B cell (primary cell): ENCODE results near the gene HYI. TPM values are rescaled to one million over a fixed set of nuclear protein-coding genes. Genes with fewer than 3 reads are reported as not detected.

ENCODE experiments used
- ATAC-seq: fragments of 200-7000 bp; cut with Tn5 transposase; one replicate; pipeline ENCODE4 v1.10.0; 2021; ENCODE audit warnings: low read depth, mild to moderate bottlenecking, moderate number of reproducible peaks, moderate library complexity
- CTCF ChIA-PET: fragments of 350-600 bp; sonication (Branson Sonifier 250); formaldehyde crosslinking; loops from one replicate; lab custom pipeline; 2021; ENCODE audit warnings: antibody characterized with exemption, inconsistent platforms; lab: Charles Lee
- POLR2A ChIA-PET: fragments of 350-600 bp; sonication (Branson Sonifier 250); formaldehyde crosslinking; loops from one replicate; lab custom pipeline; 2021; ENCODE audit warnings: antibody characterized with exemption; lab: Charles Lee
- DNase-seq: peaks from one replicate; pipeline ENCODE4 v3.0.0; 2013
- H2AFZ ChIP-seq: 2 replicates; pipeline ENCODE4 v1.6.1; 2012; ENCODE audit warnings: mild to moderate bottlenecking, low read depth, low read length; ENCODE audit not compliant: insufficient read depth, poor library complexity, severe bottlenecking
- H3K27ac ChIP-seq, 2 donors: 1 replicate in 1 of 2; 2 replicates in 1 of 2; pipeline ENCODE4 v1.5.1; 2012 to 2013; ENCODE audit warnings: low read length in 2 of 2, mild to moderate bottlenecking in 2 of 2, moderate library complexity in 1 of 2
- H3K27me3 ChIP-seq, 4 experiments: fragments of 200-600 bp in 1 of 4; sonication (generic) in 1 of 4; replicated peaks in 1 of 4; 1 replicate in 2 of 4; 2 replicates in 2 of 4; pipeline versions ENCODE4 v1.6.1 to v1.7.0; 2013 to 2016; ENCODE audit warnings: low read length in 3 of 4, mild to moderate bottlenecking in 2 of 4, mixed read lengths in 1 of 4, moderate library complexity in 1 of 4; ENCODE audit not compliant: insufficient read depth in 4 of 4, control insufficient read depth in 3 of 4; ENCODE audit errors: control extremely low read depth in 1 of 4
- H3K36me3 ChIP-seq, 2 experiments: replicated peaks in 1 of 2; 1 replicate in 1 of 2; 2 replicates in 1 of 2; pipeline versions ENCODE4 v1.6.1 to v1.7.1; 2013; ENCODE audit warnings: low read length in 1 of 2; ENCODE audit not compliant: insufficient read depth in 2 of 2, control insufficient read depth in 1 of 2; ENCODE audit errors: control extremely low read depth in 1 of 2, extremely low read depth in 1 of 2
- H3K4me1 ChIP-seq, 2 donors: fragments of 200-600 bp in 1 of 2; sonication (generic) in 1 of 2; 1 replicate in 1 of 2; 2 replicates in 1 of 2; pipeline versions ENCODE4 v1.5.1 to v1.6.1; 2013 to 2017; ENCODE audit warnings: low read length in 2 of 2; ENCODE audit not compliant: control insufficient read depth in 2 of 2, insufficient read depth in 2 of 2
- H3K4me2 ChIP-seq: replicated peaks from 2 replicates; pipeline ENCODE3; 2012; ENCODE audit warnings: mild to moderate bottlenecking, low read depth, low read length; ENCODE audit not compliant: poor library complexity, severe bottlenecking
- H3K4me3 ChIP-seq, 5 experiments: fragments of 200-600 bp in 1 of 5; sonication (generic) in 1 of 5; 1 replicate in 3 of 5; 2 replicates in 2 of 5; pipeline versions ENCODE4 v1.5.1 to v1.7.0; 2011 to 2016; ENCODE audit warnings: low read length in 4 of 5, mild to moderate bottlenecking in 4 of 5, low read depth in 2 of 5, control low read depth in 1 of 5, moderate library complexity in 1 of 5; ENCODE audit not compliant: insufficient read depth in 1 of 5; ENCODE audit errors: control extremely low read depth in 1 of 5, extremely low read depth in 1 of 5
- H3K79me2 ChIP-seq: fragments of 200-600 bp; sonication (generic); one replicate; pipeline ENCODE4 v1.6.0; 2016; ENCODE audit warnings: low read length; ENCODE audit not compliant: control insufficient read depth, insufficient read depth
- H3K9ac ChIP-seq: fragments of 200-600 bp; sonication (generic); 2 replicates; pipeline ENCODE4 v1.6.1; 2017; ENCODE audit warnings: mild to moderate bottlenecking, low read length, moderate library complexity
- H3K9me3 ChIP-seq, 3 donors: one replicate each; pipeline versions ENCODE4 v1.6.1 to v1.7.1; 2013; ENCODE audit warnings: low read length in 2 of 3; ENCODE audit not compliant: control insufficient read depth in 2 of 3, insufficient read depth in 1 of 3; ENCODE audit errors: control extremely low read depth in 1 of 3
- H4K20me1 ChIP-seq: 2 replicates; pipeline ENCODE4 v1.6.0; 2012; ENCODE audit warnings: mild to moderate bottlenecking, low read length; ENCODE audit not compliant: insufficient read depth, control insufficient read depth, poor library complexity, severe bottlenecking
- H3K27ac Mint-ChIP-seq: one replicate; pipeline ENCODE4 v1.8.0; 2021; ENCODE audit warnings: mixed read lengths
- H3K27me3 Mint-ChIP-seq: one replicate; pipeline ENCODE4 v1.8.0; 2021; ENCODE audit warnings: mixed read lengths
- H3K4me1 Mint-ChIP-seq: one replicate; pipeline ENCODE4 v1.8.0; 2021; ENCODE audit warnings: mixed read lengths
- H3K4me3 Mint-ChIP-seq: one replicate; pipeline ENCODE4 v1.8.0; 2021; ENCODE audit warnings: mixed read lengths
- H3K9me3 Mint-ChIP-seq: one replicate; pipeline ENCODE4 v1.8.0; 2022; ENCODE audit warnings: mixed read lengths; ENCODE audit not compliant: insufficient read depth
- EZH2 ChIP-seq: IDR thresholded peaks from 2 replicates; pipeline ENCODE4 v1.6.1; 2012; ENCODE audit warnings: borderline replicate concordance, low read depth, mild to moderate bottlenecking, moderate library complexity, low read length; ENCODE audit not compliant: insufficient read depth, poor library complexity, severe bottlenecking
- WGBS: methylation state at CpG from one replicate; pipeline ENCODE4 v1.1.5; 2013; ENCODE audit warnings: missing lambda C conversion rate; ENCODE audit not compliant: insufficient coverage; 5-methylcytosine and 5-hydroxymethylcytosine counted together
- intact Hi-C: fragments of 100-400 bp; cut with micrococcal nuclease; formaldehyde crosslinking; loops from one replicate; pipeline ENCODE4 v1.10.0; 2022
- polyA plus RNA-seq: library from polyadenylated mRNA; depleted of rRNA; stranded (reverse); fragments of >200 nt; gene quantifications from 2 replicates; pipeline ENCODE4 v1.2.3, GENCODE V29; 2012
- total RNA-seq, 2 donors: library from RNA; stranded (reverse); fragments of 120-200 nt in 1 of 2; gene quantifications; 1 replicate in 1 of 2; 2 replicates in 1 of 2; pipeline versions ENCODE4 v1.2.3 to v1.2.4, GENCODE V29; 2013 to 2022
- TF ChIP-seq, protein P1 (sequence below): fragments of 200-600 bp; IDR thresholded peaks from one replicate; pipeline ENCODE4 v1.8.0; 2022; ENCODE audit warnings: antibody characterized with exemption, mild to moderate bottlenecking

Gene HYI
- total and polyA plus RNA-seq, 2 donors (not counting 1 experiment from before 2014, with no cell fraction given), result 21.0 to 26.5 TPM

DNA sequence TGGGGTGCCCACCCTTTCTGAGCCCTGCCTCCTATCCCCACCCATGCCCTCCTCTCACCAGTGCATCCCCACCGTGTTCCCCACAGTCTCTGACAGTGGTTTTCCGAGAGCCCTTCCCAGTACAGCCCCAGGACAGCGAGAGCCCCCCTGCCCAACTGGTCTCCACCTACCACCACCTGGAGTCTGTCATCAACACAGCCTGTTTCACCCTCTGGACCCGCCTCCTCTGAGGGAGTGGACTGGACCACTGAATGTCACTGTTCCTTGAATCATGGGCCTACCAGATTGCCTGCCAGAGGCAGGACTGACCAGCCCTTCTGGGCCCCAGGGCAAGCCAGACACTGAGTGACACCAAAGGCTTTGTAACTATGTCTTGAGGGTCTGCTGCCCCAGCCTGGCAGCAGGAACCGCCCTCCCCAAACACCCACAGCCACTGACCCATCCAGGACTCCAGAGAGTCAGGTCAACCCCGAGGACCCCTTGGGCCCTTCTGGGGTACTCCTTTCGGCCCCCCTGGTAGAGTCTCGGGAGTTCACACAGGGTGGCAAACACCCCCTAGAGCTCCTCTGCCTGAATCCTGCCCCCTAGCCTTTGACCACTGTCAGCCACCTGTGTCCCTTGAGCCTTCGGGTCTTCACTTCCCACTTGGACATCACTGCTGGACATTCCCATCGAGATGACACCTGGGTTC is 3.3 kb downstream of the HYI start:
- Histone ChIP-seq H3K4me2 (no peak overlapping the region), H3K9ac (no peak overlapping the region), H3K9me3 (no peaks in the 10 kb centered on the region), H3K27ac (no peak overlapping the region), H2AFZ (no peak overlapping the region), H3K36me3 (peaks cover 0 to 52% of the 10 kb centered on the region in 2 experiments), H3K4me1 (peaks cover 8 to 9% of the 10 kb centered on the region in 2 donors), H3K4me3 (no peak overlapping the region), H3K79me2 (no peaks in the 10 kb centered on the region), H3K27me3 (peaks cover 0 to 9% (median 4%) of the 10 kb centered on the region in 4 experiments), H4K20me1 (no peaks in the 10 kb centered on the region)
- DNase-seq (no peak), ATAC-seq (no peak)
- Mint-ChIP-seq H3K27me3 (peaks cover 3% of the 10 kb centered on the region), H3K4me1 (peaks cover 18% of the 10 kb centered on the region), H3K27ac (peak overlapping the region; percentile 5), H3K9me3 (no peaks in the 10 kb centered on the region), H3K4me3 (no peak overlapping the region)
- 95% methylated on average over 9 of the region's 10 CpGs for WGBS
- intact Hi-C loops, result no loop called here
- TF ChIP-seq, protein P1, sequence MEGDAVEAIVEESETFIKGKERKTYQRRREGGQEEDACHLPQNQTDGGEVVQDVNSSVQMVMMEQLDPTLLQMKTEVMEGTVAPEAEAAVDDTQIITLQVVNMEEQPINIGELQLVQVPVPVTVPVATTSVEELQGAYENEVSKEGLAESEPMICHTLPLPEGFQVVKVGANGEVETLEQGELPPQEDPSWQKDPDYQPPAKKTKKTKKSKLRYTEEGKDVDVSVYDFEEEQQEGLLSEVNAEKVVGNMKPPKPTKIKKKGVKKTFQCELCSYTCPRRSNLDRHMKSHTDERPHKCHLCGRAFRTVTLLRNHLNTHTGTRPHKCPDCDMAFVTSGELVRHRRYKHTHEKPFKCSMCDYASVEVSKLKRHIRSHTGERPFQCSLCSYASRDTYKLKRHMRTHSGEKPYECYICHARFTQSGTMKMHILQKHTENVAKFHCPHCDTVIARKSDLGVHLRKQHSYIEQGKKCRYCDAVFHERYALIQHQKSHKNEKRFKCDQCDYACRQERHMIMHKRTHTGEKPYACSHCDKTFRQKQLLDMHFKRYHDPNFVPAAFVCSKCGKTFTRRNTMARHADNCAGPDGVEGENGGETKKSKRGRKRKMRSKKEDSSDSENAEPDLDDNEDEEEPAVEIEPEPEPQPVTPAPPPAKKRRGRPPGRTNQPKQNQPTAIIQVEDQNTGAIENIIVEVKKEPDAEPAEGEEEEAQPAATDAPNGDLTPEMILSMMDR, result no peak
- no peak for TF ChIP-seq EZH2
- ChIA-PET CTCF (interaction anchor here (0.6 kb wide), 1 partner anchor 1088 kb away, joined by 3 read pairs; no protein-coding TSS in a partner anchor), POLR2A (no interaction called here)

DNA sequence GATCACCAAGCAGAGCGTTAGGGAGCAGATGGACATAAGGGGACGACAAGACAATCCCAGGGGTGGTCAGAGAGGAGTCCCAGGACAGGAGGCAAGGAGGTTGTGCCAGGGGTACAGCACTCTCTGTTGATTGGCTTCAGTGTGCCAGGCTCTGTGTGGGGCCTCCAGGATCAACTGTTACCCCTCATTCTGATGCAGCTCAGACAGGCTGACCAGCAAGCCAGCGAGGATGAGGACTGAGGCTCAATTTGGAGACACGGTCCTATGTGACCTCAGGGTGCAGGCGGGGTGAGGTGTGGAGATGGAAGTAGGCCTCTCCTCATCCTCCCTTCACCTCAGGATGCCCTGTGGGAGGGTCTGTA is 4.0 kb downstream of the HYI start:
- WGBS, result 94% methylated on average over 2 of the region's 5 CpGs
- H3K9ac ChIP-seq, result no peak overlapping the region
- H2AFZ ChIP-seq, result no peak overlapping the region
- H3K27ac ChIP-seq, result no peak overlapping the region
- CTCF ChIA-PET, result interaction anchor here (0.6 to 0.9 kb wide), 2 partner anchors 195 to 1089 kb away, joined by 3 to 8 read pairs; no protein-coding TSS in a partner anchor
- H3K79me2 ChIP-seq, result no peaks in the 10 kb centered on the region
- Mint-ChIP-seq H3K4me3 (no peak overlapping the region), H3K9me3 (no peaks in the 10 kb centered on the region), H3K4me1 (peaks cover 17% of the 10 kb centered on the region), H3K27ac (no peak overlapping the region), H3K27me3 (peaks cover 2% of the 10 kb centered on the region)
- POLR2A ChIA-PET, result no interaction called here
- intact Hi-C loops, result no loop called here
- peaks cover 0 to 4% (median 0%) of the 10 kb centered on the region in 4 experiments for H3K27me3 ChIP-seq
- peaks cover 0 to 59% of the 10 kb centered on the region in 2 experiments for H3K36me3 ChIP-seq
- peaks cover 6% of the 10 kb centered on the region in 2 donors for H3K4me1 ChIP-seq
- H3K9me3 ChIP-seq, result no peaks in the 10 kb centered on the region
- no peak for TF ChIP-seq EZH2
- TF ChIP-seq, protein P1, result no peak
- no peak for DNase-seq
- H4K20me1 ChIP-seq, result no peaks in the 10 kb centered on the region
- H3K4me2 ChIP-seq, result no peak overlapping the region
- no peak overlapping the region for H3K4me3 ChIP-seq
- no peak for ATAC-seq
